ENCODE measurements around the gene PAF1. TPM values are rescaled to one million over a fixed set of nuclear protein-coding genes. Genes with fewer than 3 reads are reported as not detected.

PAF1 gene
- total and polyA plus RNA-seq, 2 of the 13 experiments (the other 11 are each of a cell fraction or from before 2014, with no cell fraction given), result 30.2 to 31.1 TPM

GRCh38 chr19:39397360-39398296 lies 6.7 kb upstream of the PAF1 start (continued):
- TF ChIP-seq SKIL (CRISPR knock-in tag; IDR thresholded peaks at IDR 0.05; ENCODE audit: borderline replicate concordance) (no peak), ZNF629 (CRISPR knock-in tag; conservative IDR thresholded peaks at IDR 0.05) (0 out of 2 replicates have a peak, but pooled peaks have one; percentile 53), BRD4 (CRISPR knock-in tag; IDR thresholded peaks at IDR 0.05) (no peak), AFF4 (CRISPR knock-in tag; IDR thresholded peaks at IDR 0.05) (peak; percentile 79; the same call in 1 of the 2 replicates), HNF1B (CRISPR knock-in tag; IDR thresholded peaks at IDR 0.05) (peak; percentile 76), ZNF362 (CRISPR knock-in tag; IDR thresholded peaks at IDR 0.05; ENCODE audit: borderline replicate concordance) (no peak), DNMT3B (CRISPR knock-in tag; conservative IDR thresholded peaks at IDR 0.05) (0 out of 2 replicates have a peak, but pooled peaks have one; percentile 54), ZNF430 (CRISPR knock-in tag; IDR thresholded peaks at IDR 0.05) (peak; percentile 77; the same call in 1 of the 2 replicates), PRDM15 (CRISPR knock-in tag; IDR thresholded peaks at IDR 0.05) (no peak), GTF2F1 (IDR thresholded peaks at IDR 0.05; ENCODE audit: low read length) (0 out of 2 replicates have a peak, but pooled peaks have one; percentile 23), HOXA9 (CRISPR knock-in tag; IDR thresholded peaks at IDR 0.05; ENCODE audit: borderline replicate concordance) (no peak), ZNF878 (CRISPR knock-in tag; IDR thresholded peaks at IDR 0.05) (no peak), ATF7-NPFF (CRISPR knock-in tag; IDR thresholded peaks at IDR 0.05; ENCODE audit: low read depth) (no peak; the same call in none of the 2 replicates), ZNF564 (CRISPR knock-in tag; IDR thresholded peaks at IDR 0.05) (no peak), ZNF124 (CRISPR knock-in tag; IDR thresholded peaks at IDR 0.05) (peak; percentile 74; the same call in 1 of the 2 replicates)

All from HepG2 (cell line).